HFF-Myc (cell line): ENCODE measurements around the gene YAE1.

Source experiments
- DNase-seq: peaks from one replicate; pipeline ENCODE4 v3.0.0-alpha.2; 2011; ENCODE audit warnings: low read depth; ENCODE audit errors: extremely low read depth
- H3K4me3 ChIP-seq: replicated peaks from 2 replicates; pipeline ENCODE4 v1.5.1; 2011; ENCODE audit warnings: low read depth, mild to moderate bottlenecking, control low read depth, low read length
- CTCF ChIP-seq: IDR thresholded peaks from 2 replicates; pipeline ENCODE4 v1.5.1; 2012; ENCODE audit warnings: mild to moderate bottlenecking, low read depth, low read length, control low read depth; ENCODE audit errors: missing control alignments

Gene YAE1

GRCh38 chr7:39609113-39609934 is 43.1 kb downstream of the YAE1 start:
- H3K4me3 ChIP-seq = peak overlapping the region; percentile 28
- DNase-seq = no peak
- peak; percentile 11 for TF ChIP-seq CTCF

- no peak for DNase-seq
Observed at GRCh38 chr7:39609935-39610263, 43.7 kb downstream of the YAE1 start.

GRCh38 chr7:39613577-39613976 is 47.4 kb downstream of the YAE1 start:
- no peak for DNase-seq
- H3K4me3 ChIP-seq = no peak overlapping the region
- no peak for TF ChIP-seq CTCF

More at GRCh38 chr7:39609935-39610263, 43.7 kb downstream of the YAE1 start:
- H3K4me3 ChIP-seq = peak overlapping the region; percentile 28
- no peak for TF ChIP-seq CTCF

GRCh38 chr7:39614299-39614698 is 48.1 kb downstream of the YAE1 start:
- no peak for DNase-seq
- TF ChIP-seq CTCF = no peak
- H3K4me3 ChIP-seq = no peak overlapping the region

- DNase-seq = no peak
- no peak for TF ChIP-seq CTCF
- no peak overlapping the region for H3K4me3 ChIP-seq
Observed at GRCh38 chr7:39615350-39615975, 49.3 kb downstream of the YAE1 start.

GRCh38 chr7:39616138-39616537 is 49.9 kb downstream of the YAE1 start:
- TF ChIP-seq CTCF = no peak
- DNase-seq = no peak
- no peak overlapping the region for H3K4me3 ChIP-seq

GRCh38 chr7:39617005-39617404 is 50.8 kb downstream of the YAE1 start:
- TF ChIP-seq CTCF = no peak
- DNase-seq = no peak
- no peak overlapping the region for H3K4me3 ChIP-seq
